Fibroblast of peridontal ligament (primary cell): ENCODE results near the gene BMP7.

ENCODE experiments used
- DNase-seq: peaks from one replicate; pipeline ENCODE4 v3.0.0-alpha.2; 2010; ENCODE audit errors: extremely low read depth

Gene BMP7

DNA sequence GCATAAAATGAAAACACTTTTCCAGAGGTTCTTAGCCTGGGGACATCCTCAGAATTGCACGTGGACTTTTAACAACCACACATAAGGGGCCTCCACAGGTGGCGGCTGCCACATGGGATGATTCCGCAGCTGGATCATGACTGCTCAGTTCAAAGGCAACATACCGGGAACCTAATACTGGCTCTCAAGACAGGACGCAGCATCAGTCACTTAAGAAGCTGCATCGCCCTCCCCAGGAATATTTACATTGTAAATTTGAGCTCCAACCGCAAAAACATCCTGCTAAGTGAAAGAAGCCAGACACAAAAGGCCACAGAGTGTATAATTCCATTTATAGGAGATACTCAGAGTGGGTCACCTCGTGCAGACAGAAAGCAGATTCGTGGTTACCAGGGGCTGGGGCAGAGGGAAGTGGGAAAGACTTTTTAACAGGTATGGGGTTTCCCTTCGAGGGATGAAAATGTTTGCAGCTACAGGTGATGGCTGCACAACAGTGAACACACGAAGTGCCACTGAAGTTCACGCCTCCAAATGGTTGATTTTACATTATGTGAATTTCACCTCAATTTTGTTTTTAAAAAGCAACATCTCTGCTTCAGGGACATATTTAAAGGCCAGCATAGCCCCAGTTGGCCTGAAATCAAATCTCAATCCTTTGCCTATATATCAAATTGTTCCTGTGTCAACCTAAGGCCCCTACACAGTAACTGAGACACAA lies 141.5 kb downstream of the BMP7 start:
- no peak for DNase-seq

- DNase-seq: no peak
Measured at GRCh38 chr20:57124366-57124765, 142.1 kb downstream of the BMP7 start.

DNA sequence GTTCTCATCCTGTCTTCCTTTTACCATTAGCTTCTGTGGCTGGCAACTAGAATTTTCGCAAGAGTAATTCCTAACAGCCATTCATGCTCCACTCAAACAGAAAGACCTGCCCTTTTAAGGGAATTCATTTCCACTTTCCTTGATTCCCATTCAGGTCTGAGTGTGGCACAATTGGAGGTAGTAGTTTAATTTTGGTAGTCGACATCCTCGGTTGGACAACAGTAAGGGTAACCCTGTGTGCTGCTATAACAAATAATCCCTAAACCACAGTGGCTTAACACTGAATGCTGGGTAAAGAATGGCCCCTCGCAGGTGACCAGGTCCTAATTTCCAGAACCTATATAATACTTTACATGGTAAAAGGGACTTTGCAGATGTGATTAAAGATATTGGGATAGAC lies 142.9 kb downstream of the BMP7 start:
- DNase-seq: no peak

- DNase-seq: no peak
Measured at GRCh38 chr20:57122536-57123489, 143.6 kb downstream of the BMP7 start.

GRCh38 chr20:57118964-57119363 lies 147.5 kb downstream of the BMP7 start:
- DNase-seq: no peak
